ENCODE measurements around the gene AMIGO1. TPM values are rescaled to one million over a fixed set of nuclear protein-coding genes. Genes with fewer than 3 reads are reported as not detected.

AMIGO1 gene
- total RNA-seq, 1 donor from 2014 or later = 4.7 TPM

DNA sequence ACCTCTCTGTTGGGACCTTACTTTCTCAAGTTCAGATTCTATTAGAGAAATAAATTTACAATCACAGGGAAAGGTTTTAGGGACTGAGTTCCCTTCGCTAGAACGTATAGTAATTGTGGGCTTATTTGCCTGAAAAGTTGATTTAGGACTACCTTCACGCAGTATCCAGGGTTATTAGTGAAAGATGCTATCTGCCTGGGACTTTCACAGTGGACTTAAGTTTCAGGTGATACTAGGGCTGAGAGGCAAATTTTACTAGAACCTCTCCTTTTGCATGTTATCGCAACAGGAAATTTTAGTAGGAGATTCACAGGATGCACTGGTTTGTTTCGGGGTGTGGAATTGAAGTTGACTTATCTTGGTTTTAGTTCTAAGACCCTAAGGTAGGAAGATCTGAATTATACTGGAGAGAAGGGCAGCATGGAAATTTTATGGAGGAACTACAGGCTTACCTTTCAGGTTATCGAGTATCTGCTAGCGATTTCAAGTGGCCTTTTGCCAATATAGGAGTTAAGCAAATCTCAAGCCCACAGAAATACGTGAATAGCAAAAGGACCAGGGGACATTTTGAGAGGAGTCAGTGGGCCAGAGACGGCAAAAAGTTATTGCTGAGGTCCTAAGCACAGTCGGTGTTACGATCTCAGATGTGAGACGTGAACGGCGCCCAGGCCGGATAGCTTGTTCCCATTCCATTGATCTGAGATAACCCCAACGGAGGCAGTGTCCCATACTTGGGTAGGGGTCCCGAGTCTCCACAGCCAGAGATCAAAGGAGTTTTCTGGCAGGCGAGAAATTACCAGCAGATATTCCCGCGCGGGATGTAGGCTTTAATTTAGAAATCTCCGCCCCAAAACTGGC lies 38.2 kb upstream of the AMIGO1 start:
- intact Hi-C loops (cut with DNase I) = loop anchor here (1.0 to 5.0 kb wide), 4 partner anchors 74 to 437 kb away; partner anchors contain the start of genes AHCYL1 and GSTM1
- Histone ChIP-seq H3K9me3 (no peaks in the 10 kb centered on the region), H3K36me3 (no peaks in the 10 kb centered on the region), H3K27ac (peak overlapping the region; percentile 94 to 95), H3K4me3 (peak overlapping the region; percentile 83 to 92), H3K27me3 (no peaks in the 10 kb centered on the region), H3K4me1 (peaks cover 0 to 23% of the 10 kb centered on the region in 2 donors)
- DNase-seq (ENCODE audit: low spot score in 2 of 2) = no peak
- no peak for TF ChIP-seq CTCF (IDR thresholded peaks at IDR 0.05)

DNA sequence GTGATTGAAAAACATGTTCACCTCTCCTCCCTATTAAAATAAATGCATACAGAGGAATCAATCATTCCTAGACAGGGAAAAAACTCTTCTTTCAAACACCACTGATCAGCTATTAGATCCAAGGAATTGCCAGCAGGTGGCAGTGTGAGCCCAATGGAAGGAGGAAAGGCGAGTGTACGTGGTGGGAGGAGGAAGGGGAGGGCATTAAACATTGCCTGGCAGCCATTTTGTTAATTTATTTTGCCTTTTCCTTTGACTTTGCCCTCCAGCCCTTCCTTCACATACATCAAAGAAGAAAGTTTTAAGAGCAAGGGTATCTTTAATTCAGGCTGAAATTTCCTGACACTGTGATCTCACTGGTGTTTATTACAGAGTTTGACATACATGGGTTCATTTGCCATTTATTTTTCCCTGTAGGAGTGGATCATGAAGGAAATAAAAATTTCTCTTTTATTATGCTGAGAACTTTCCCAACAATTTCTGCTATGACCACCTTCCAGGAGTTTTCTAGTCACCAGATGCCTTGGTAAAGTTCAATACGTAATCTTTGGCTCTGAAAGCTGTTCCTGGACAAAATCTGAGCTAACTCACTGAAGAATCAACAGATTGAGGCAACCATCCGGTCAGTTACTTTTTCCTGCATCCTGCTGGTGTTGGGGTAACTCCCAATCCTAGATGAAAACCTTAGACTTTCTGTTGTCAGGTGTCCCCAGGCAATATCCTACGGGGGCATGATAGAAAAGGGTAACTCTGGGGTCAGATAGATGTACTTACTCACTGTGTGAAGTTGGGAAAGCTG lies 37.0 kb upstream of the AMIGO1 start:
- H3K27ac ChIP-seq = peak overlapping the region; percentile 94 to 95
- DNase-seq (ENCODE audit: low spot score in 2 of 2) = peak in 1 of 2 donors; percentile 96
- no peaks in the 10 kb centered on the region for H3K36me3 ChIP-seq
- H3K9me3 ChIP-seq = no peaks in the 10 kb centered on the region
- H3K27me3 ChIP-seq = no peaks in the 10 kb centered on the region
- TF ChIP-seq CTCF (IDR thresholded peaks at IDR 0.05) = peak; percentile 82 to 87 (median 82)
- peaks cover 0 to 19% of the 10 kb centered on the region in 2 donors for H3K4me1 ChIP-seq
- peak overlapping the region; percentile 83 to 92 for H3K4me3 ChIP-seq
- intact Hi-C loops (cut with DNase I) = loop anchor here (1.0 to 5.0 kb wide), 2 partner anchors 96 to 227 kb away; no protein-coding TSS in a partner anchor

- Histone ChIP-seq H3K27me3 (no peaks in the 10 kb centered on the region), H3K27ac (no peak overlapping the region), H3K36me3 (no peaks in the 10 kb centered on the region), H3K9me3 (no peaks in the 10 kb centered on the region), H3K4me1 (peaks cover 0 to 9% of the 10 kb centered on the region in 2 donors), H3K4me3 (no peak overlapping the region)
- TF ChIP-seq CTCF (IDR thresholded peaks at IDR 0.05) = no peak
- intact Hi-C loops (cut with DNase I) = no loop called here
- no peak for DNase-seq (ENCODE audit: low spot score in 2 of 2)
Observed at GRCh38 chr1:109543988-109544735, 34.6 kb upstream of the AMIGO1 start.

- H3K36me3 ChIP-seq = no peaks in the 10 kb centered on the region
- no peaks in the 10 kb centered on the region for H3K27me3 ChIP-seq
- no peak overlapping the region for H3K4me3 ChIP-seq
- no peak for DNase-seq (ENCODE audit: low spot score in 2 of 2)
- H3K4me1 ChIP-seq = peaks cover 0 to 9% of the 10 kb centered on the region in 2 donors
- intact Hi-C loops (cut with DNase I) = no loop called here
- no peak overlapping the region for H3K27ac ChIP-seq
- no peaks in the 10 kb centered on the region for H3K9me3 ChIP-seq
- no peak for TF ChIP-seq CTCF (IDR thresholded peaks at IDR 0.05)
Observed at GRCh38 chr1:109543283-109543987, 33.9 kb upstream of the AMIGO1 start.

GRCh38 chr1:109542657-109543056 lies 33.1 kb upstream of the AMIGO1 start:
- Histone ChIP-seq H3K27ac (no peak overlapping the region), H3K36me3 (no peaks in the 10 kb centered on the region), H3K9me3 (no peaks in the 10 kb centered on the region), H3K27me3 (no peaks in the 10 kb centered on the region), H3K4me3 (no peak overlapping the region), H3K4me1 (peaks cover 0 to 9% of the 10 kb centered on the region in 2 donors)
- DNase-seq (ENCODE audit: low spot score in 2 of 2) = no peak
- intact Hi-C loops (cut with DNase I) = no loop called here
- no peak for TF ChIP-seq CTCF (IDR thresholded peaks at IDR 0.05)

Data from ascending aorta (tissue), 2 donors.